HG02970 (cell line): ENCODE results near the gene ADORA1.
A peak's percentile ranks its signal among the peaks of the same experiment; 100 is the strongest.

ENCODE experiments used
- ATAC-seq: cut with Tn5 transposase; IDR thresholded peaks from one replicate; pipeline ENCODE4 v1.9.1; 2021; ENCODE audit warnings: mild to moderate bottlenecking, moderate library complexity, moderate number of reproducible peaks; ENCODE audit not compliant: unreplicated experiment, low FRiP score

ADORA1 gene

GRCh38 chr1:203169770-203170520 lies 42.4 kb downstream of the ADORA1 start:
- ATAC-seq, result no peak

- ATAC-seq, result no peak
These were observed 43.3 kb downstream of the ADORA1 start for GRCh38 chr1:203170625-203171330.

- no peak for ATAC-seq
These were observed 44.0 kb downstream of the ADORA1 start for GRCh38 chr1:203171341-203172183.

GRCh38 chr1:203172184-203173010 lies 44.9 kb downstream of the ADORA1 start:
- ATAC-seq, result no peak

- ATAC-seq, result no peak
These were observed 45.6 kb downstream of the ADORA1 start for GRCh38 chr1:203173011-203173555.

GRCh38 chr1:203173566-203173965 lies 46.0 kb downstream of the ADORA1 start:
- peak; percentile 56 for ATAC-seq

GRCh38 chr1:203174324-203174985 lies 46.9 kb downstream of the ADORA1 start:
- ATAC-seq, result no peak

- no peak for ATAC-seq
These were observed 47.8 kb downstream of the ADORA1 start, which contains the start of gene MYBPH for GRCh38 chr1:203175237-203175826. Gene MYBPH, minus strand, starts transcription at chr1:203175826. Its CDS starts 71 bp downstream, at chr1:203175755.

- ATAC-seq, result no peak
These were observed 48.3 kb downstream of the ADORA1 start for GRCh38 chr1:203175827-203176241.

- no peak for ATAC-seq
These were observed 48.9 kb downstream of the ADORA1 start for GRCh38 chr1:203176273-203177035.

- ATAC-seq, result no peak
These were observed 49.5 kb downstream of the ADORA1 start for GRCh38 chr1:203177036-203177405.

- ATAC-seq, result no peak
These were observed 50.0 kb downstream of the ADORA1 start for GRCh38 chr1:203177470-203178039.

GRCh38 chr1:203178083-203178482 lies 50.6 kb downstream of the ADORA1 start:
- no peak for ATAC-seq

- ATAC-seq, result no peak
These were observed 51.5 kb downstream of the ADORA1 start for GRCh38 chr1:203178821-203179666.

GRCh38 chr1:203179667-203180005 lies 52.1 kb downstream of the ADORA1 start:
- ATAC-seq, result no peak

- no peak for ATAC-seq
These were observed 53.2 kb downstream of the ADORA1 start for GRCh38 chr1:203180611-203181330.
